Prostate gland (tissue), 2 donors: ENCODE data around the gene SRBD1. TPM values are rescaled to one million over a fixed set of nuclear protein-coding genes. Genes with fewer than 3 reads are reported as not detected.

ENCODE experiments used
- DNase-seq: peaks from one replicate; pipeline ENCODE4 v3.0.0-alpha.2; 2019; ENCODE audit warnings: low spot score
- H3K27ac ChIP-seq, 2 donors: fragments of 200-600 bp; sonication (generic); 2 replicates each; pipeline ENCODE4 v1.5.1; 2017 to 2019
- H3K27me3 ChIP-seq: fragments of 200-600 bp; sonication (generic); replicated peaks from 2 replicates; pipeline ENCODE4 v1.5.1; 2019; ENCODE audit not compliant: insufficient read depth
- H3K36me3 ChIP-seq, 2 donors: fragments of 200-600 bp; sonication (generic); 1 replicate in 1 of 2; 2 replicates in 1 of 2; pipeline versions ENCODE4 v1.5.1 to v1.8.1; 2017 to 2019
- H3K4me1 ChIP-seq: fragments of 200-600 bp; sonication (generic); replicated peaks from 2 replicates; pipeline ENCODE4 v1.5.1; 2019
- H3K4me3 ChIP-seq, 2 donors: fragments of 200-600 bp; sonication (generic); 2 replicates each; pipeline ENCODE4 v1.5.1; 2017 to 2019
- H3K9me3 ChIP-seq: fragments of 200-600 bp; sonication (generic); 2 replicates; pipeline ENCODE4 v1.5.1; 2017
- CTCF ChIP-seq, 4 experiments: fragments of 200-600 bp in 2 of 4; fragments of 450-650 bp in 2 of 4; sonication (generic) in 2 of 4; IDR thresholded peaks; 1 replicate in 3 of 4; 2 replicates in 1 of 4; pipeline ENCODE4 v1.5.1; 2016 to 2019; ENCODE audit warnings: antibody characterized with exemption in 4 of 4, mild to moderate bottlenecking in 2 of 4, moderate library complexity in 2 of 4
- POLR2A ChIP-seq: fragments of 450-650 bp; IDR thresholded peaks from one replicate; pipeline ENCODE4 v1.6.1; 2016; ENCODE audit warnings: antibody characterized with exemption, mild to moderate bottlenecking
- POLR2AphosphoS5 ChIP-seq: sonication (generic); formaldehyde crosslinking; IDR thresholded peaks from one replicate; pipeline ENCODE4 v1.6.1; 2017; ENCODE audit warnings: antibody characterized with exemption
- WGBS: methylation state at CpG from one replicate; pipeline ENCODE4 v1.1.5; 2018; 5-methylcytosine and 5-hydroxymethylcytosine counted together
- intact Hi-C: fragments of 100-400 bp; cut with DNase I; formaldehyde crosslinking; loops from one replicate; pipeline ENCODE4 v1.14.2; 2022
- total RNA-seq, 2 donors: library from RNA; depleted of rRNA; stranded (reverse); fragments of >200 nt; gene quantifications; one replicate each; pipeline ENCODE4 v1.1.0, GENCODE V29; 2016

SRBD1 gene
- total RNA-seq, 2 donors from 2014 or later: 16.5 to 25.9 TPM

DNA sequence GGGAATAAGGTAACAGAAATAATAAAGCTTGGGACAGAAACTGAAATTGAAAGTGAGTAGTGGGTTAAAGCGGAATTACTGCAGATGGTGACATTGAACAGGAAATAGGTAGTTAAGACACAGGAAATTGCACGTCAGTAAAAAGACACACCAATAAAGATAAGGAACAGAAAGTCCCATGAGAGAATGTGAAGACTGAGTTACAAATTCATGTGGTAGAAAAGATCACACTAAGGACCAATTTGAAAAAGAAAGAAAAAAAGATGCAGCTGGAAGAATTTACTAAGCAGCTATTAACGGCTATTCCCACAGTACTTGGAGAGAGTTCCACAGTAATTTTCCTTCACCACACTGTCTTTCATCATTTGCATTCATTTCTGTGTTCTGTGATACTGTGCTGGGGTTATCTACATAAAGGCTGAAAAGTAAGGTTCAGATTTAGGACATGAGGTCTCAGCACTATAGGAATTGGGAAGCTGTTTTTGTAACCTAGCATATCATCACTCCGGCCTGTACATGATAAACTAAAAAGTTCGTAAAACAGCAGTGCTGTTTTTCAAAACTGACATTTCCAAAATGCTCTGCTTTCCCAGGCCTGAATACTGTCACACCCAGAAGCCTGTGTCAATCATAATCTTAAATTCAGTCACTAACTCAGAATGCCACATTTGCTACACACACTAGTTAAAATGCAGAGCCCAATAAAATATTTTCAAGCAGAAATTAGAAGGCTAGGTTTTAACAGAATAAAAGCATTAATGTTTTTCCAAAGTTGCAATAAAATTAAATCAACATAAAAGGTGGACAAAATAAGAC lies 42.9 kb downstream of the SRBD1 start:
- no peak for DNase-seq
- H3K4me1 ChIP-seq: peaks cover 5% of the 10 kb centered on the region
- peak; percentile 25 for TF ChIP-seq POLR2AphosphoS5
- no peak for TF ChIP-seq POLR2A
- H3K27ac ChIP-seq: peak overlapping the region; percentile 3 to 35
- intact Hi-C loops: no loop called here
- no peak overlapping the region for H3K4me3 ChIP-seq
- H3K9me3 ChIP-seq: no peaks in the 10 kb centered on the region
- no peaks in the 10 kb centered on the region for H3K36me3 ChIP-seq
- H3K27me3 ChIP-seq: no peaks in the 10 kb centered on the region
- WGBS: 65% methylated on average over 5 of the region's 5 CpGs

DNA sequence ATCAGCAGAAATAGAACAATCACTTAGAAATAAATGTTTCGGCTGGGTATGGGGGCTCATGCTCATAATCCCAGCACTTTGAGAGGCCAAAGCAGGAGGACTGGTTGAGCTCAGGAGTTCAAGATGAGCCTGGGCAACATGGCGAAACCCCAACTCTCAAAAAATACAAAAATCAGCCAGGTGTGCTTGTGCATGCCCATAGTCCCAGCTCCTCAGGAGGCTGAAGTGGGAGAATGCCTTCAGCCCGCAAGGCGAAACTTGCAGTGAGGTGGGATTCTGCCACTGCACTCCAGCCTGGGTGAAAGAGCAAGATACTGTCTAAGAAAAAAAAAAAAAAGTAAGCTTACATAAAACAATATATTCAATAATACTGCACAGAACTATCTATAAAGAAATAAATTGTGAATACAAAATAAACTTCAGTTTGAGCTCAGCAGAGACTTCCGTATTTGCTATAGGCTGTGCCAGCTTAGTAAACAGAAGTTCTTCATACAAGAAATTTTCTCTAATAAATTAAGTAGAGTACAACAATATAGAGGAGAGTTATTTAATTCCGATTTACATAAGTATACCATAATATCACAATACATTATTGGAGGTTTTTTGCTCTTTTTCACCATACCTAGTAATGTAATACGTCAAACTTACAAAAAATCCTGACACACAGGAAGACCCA lies 43.6 kb downstream of the SRBD1 start:
- Histone ChIP-seq H3K27me3 (no peaks in the 10 kb centered on the region), H3K27ac (peak overlapping the region in 1 of 2 donors; percentile 3), H3K9me3 (no peaks in the 10 kb centered on the region), H3K4me1 (peaks cover 5% of the 10 kb centered on the region), H3K4me3 (no peak overlapping the region), H3K36me3 (no peaks in the 10 kb centered on the region)
- TF ChIP-seq POLR2A (no peak), POLR2AphosphoS5 (no peak), CTCF (IDR thresholded peaks at IDR 0.05) (no peak)
- 79% methylated on average over 7 of the region's 7 CpGs for whole genome bisulfite sequencing
- DNase-seq: no peak
- intact Hi-C loops: no loop called here

GRCh38 chr2:45559436-45559835 lies 51.6 kb downstream of the SRBD1 start:
- WGBS: 97% methylated on average over 3 of the region's 3 CpGs
- no peak overlapping the region for H3K4me3 ChIP-seq
- TF ChIP-seq POLR2AphosphoS5: no peak
- no peak for TF ChIP-seq CTCF (IDR thresholded peaks at IDR 0.05)
- TF ChIP-seq POLR2A: no peak
- H3K36me3 ChIP-seq: no peaks in the 10 kb centered on the region
- H3K4me1 ChIP-seq: no peaks in the 10 kb centered on the region
- H3K27me3 ChIP-seq: no peaks in the 10 kb centered on the region
- no peaks in the 10 kb centered on the region for H3K9me3 ChIP-seq
- intact Hi-C loops: no loop called here
- no peak for DNase-seq
- no peak overlapping the region for H3K27ac ChIP-seq

DNA sequence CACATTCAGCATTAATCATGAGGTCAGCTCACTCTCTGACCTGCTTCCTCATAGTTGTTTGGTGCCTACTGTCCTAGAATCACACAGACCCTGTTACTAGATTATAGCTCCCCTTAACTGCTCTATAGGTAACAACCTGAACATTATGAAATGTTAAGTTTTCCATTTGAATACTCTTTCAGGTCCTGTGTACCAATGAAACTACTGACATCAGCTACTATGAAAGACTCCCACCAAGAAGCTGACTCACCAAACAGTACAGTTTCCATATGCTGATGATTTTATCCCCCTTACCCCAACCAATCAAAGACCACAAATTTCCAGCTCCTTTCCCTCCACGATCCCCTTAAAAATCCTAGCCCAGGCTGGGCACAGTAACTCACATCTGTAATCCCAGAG lies 56.3 kb downstream of the SRBD1 start:
- intact Hi-C loops: no loop called here
- no peak overlapping the region for H3K27ac ChIP-seq
- 89% methylated on average over 1 of the region's 1 CpG for WGBS

More for the DNA sequence above, 56.3 kb downstream of the SRBD1 start:
- H3K4me3 ChIP-seq: no peak overlapping the region
- TF ChIP-seq CTCF (IDR thresholded peaks at IDR 0.05) (no peak), POLR2AphosphoS5 (no peak), POLR2A (no peak)
- DNase-seq: no peak
- no peaks in the 10 kb centered on the region for H3K9me3 ChIP-seq
- H3K27me3 ChIP-seq: no peaks in the 10 kb centered on the region
- H3K4me1 ChIP-seq: no peaks in the 10 kb centered on the region
- no peaks in the 10 kb centered on the region for H3K36me3 ChIP-seq
